GM12874 (cell line): ENCODE measurements around the gene ERN1.

Experiments used
- CTCF ChIP-seq: IDR thresholded peaks from 2 replicates; pipeline ENCODE4 v1.5.1; 2011; ENCODE audit warnings: low read depth, mild to moderate bottlenecking, control low read depth, low read length, moderate library complexity; ENCODE audit not compliant: insufficient read depth

ERN1 gene

GRCh38 chr17:64150237-64151015 is 20.5 kb upstream of the ERN1 start:
- no peak for TF ChIP-seq CTCF

GRCh38 chr17:64149196-64149595 is 19.3 kb upstream of the ERN1 start:
- TF ChIP-seq CTCF: no peak

GRCh38 chr17:64148699-64149098 is 18.8 kb upstream of the ERN1 start:
- TF ChIP-seq CTCF: no peak

GRCh38 chr17:64148017-64148631 is 18.2 kb upstream of the ERN1 start:
- no peak for TF ChIP-seq CTCF

GRCh38 chr17:64147110-64148016 is 17.4 kb upstream of the ERN1 start:
- no peak for TF ChIP-seq CTCF

GRCh38 chr17:64146418-64147109 is 16.6 kb upstream of the ERN1 start:
- TF ChIP-seq CTCF: no peak
